IMR-90 (cell line): Measurements from ENCODE around the gene FKBP10. TPM values are rescaled to one million over a fixed set of nuclear protein-coding genes. Genes with fewer than 3 reads are reported as not detected.

Experiments used
- ATAC-seq: fragments of 200-7000 bp; cut with Tn5 transposase; 2 replicates; pipeline ENCODE4 v1.9.1; 2020; ENCODE audit warnings: low read depth, mild to moderate bottlenecking, moderate library complexity
- BruUV-seq: library from RNA; stranded (reverse); fragments of 400-500 nt; replicated peaks from 2 replicates; lab custom pipeline; 2021; lab: Mats Ljungman, UMichigan
- CTCF ChIA-PET: fragments of 300-600 bp; formaldehyde crosslinking; extraction: SDS; loops from one replicate; lab custom pipeline; 2021; ENCODE audit warnings: antibody characterized with exemption; lab: Yijun Ruan, JAX
- POLR2A ChIA-PET: fragments of 300-600 bp; sonication (Branson Sonifier 250); formaldehyde crosslinking; loops from one replicate; lab custom pipeline; 2022; ENCODE audit warnings: antibody characterized with exemption; ENCODE audit not compliant: unreplicated experiment; lab: Charles Lee
- DNase-seq: peaks from one replicate; pipeline ENCODE4 v3.0.0; 2013
- H2AFZ ChIP-seq: replicated peaks from 2 replicates; pipeline ENCODE3; 2013; ENCODE audit warnings: low read length, mild to moderate bottlenecking; ENCODE audit not compliant: poor library complexity
- H2AK5ac ChIP-seq: 2 replicates; pipeline ENCODE4 v1.6.1; 2013; ENCODE audit warnings: low read depth, low read length, inconsistent platforms
- H2AK9ac ChIP-seq: replicated peaks from 2 replicates; pipeline ENCODE3; 2013; ENCODE audit warnings: mild to moderate bottlenecking, low read depth, low read length, moderate library complexity; ENCODE audit not compliant: poor library complexity
- H2BK120ac ChIP-seq: 2 replicates; pipeline ENCODE4 v1.6.1; 2013; ENCODE audit warnings: low read depth, low read length, inconsistent platforms
- H2BK15ac ChIP-seq: 3 replicates; pipeline ENCODE4 v1.6.1; 2013; ENCODE audit warnings: low read depth, low read length, inconsistent platforms
- H2BK20ac ChIP-seq: 2 replicates; pipeline ENCODE4 v1.6.1; 2013; ENCODE audit warnings: low read depth, mild to moderate bottlenecking, inconsistent platforms, low read length, moderate library complexity
- H2BK5ac ChIP-seq: 2 replicates; pipeline ENCODE4 v1.6.1; 2013; ENCODE audit warnings: mild to moderate bottlenecking, low read depth, low read length, inconsistent platforms; ENCODE audit not compliant: poor library complexity, severe bottlenecking
- H3K14ac ChIP-seq: replicated peaks from 2 replicates; pipeline ENCODE4 v1.6.1; 2013; ENCODE audit warnings: low read depth, low read length, inconsistent platforms
- H3K18ac ChIP-seq: 2 replicates; pipeline ENCODE4 v1.6.1; 2013; ENCODE audit warnings: low read depth, low read length, control low read depth
- H3K23ac ChIP-seq: 2 replicates; pipeline ENCODE4 v1.6.1; 2013; ENCODE audit warnings: low read depth, low read length, inconsistent platforms
- H3K27ac ChIP-seq: 2 replicates; pipeline ENCODE4 v1.5.1; 2013; ENCODE audit warnings: mild to moderate bottlenecking, control low read depth, low read length; ENCODE audit not compliant: insufficient read depth
- H3K27me3 ChIP-seq: 2 replicates; pipeline ENCODE4 v1.6.1; 2013; ENCODE audit warnings: low read length; ENCODE audit not compliant: control insufficient read depth, insufficient read depth
- H3K36me3 ChIP-seq: 2 replicates; pipeline ENCODE4 v1.6.1; 2013; ENCODE audit warnings: low read length, mixed read lengths; ENCODE audit not compliant: control insufficient read depth, insufficient read depth
- H3K4ac ChIP-seq: 2 replicates; pipeline ENCODE4 v1.6.1; 2013; ENCODE audit warnings: low read depth, low read length, inconsistent platforms
- H3K4me1 ChIP-seq: 2 replicates; pipeline ENCODE4 v1.6.1; 2013; ENCODE audit warnings: low read length, mixed read lengths; ENCODE audit not compliant: control insufficient read depth, insufficient read depth
- H3K4me2 ChIP-seq: 2 replicates; pipeline ENCODE4 v1.6.1; 2013; ENCODE audit warnings: low read depth, mild to moderate bottlenecking, control low read depth, low read length, moderate library complexity
- H3K4me3 ChIP-seq: 2 replicates; pipeline ENCODE4 v1.5.1; 2013; ENCODE audit warnings: low read depth, mild to moderate bottlenecking, control low read depth, low read length, moderate library complexity; ENCODE audit not compliant: insufficient read depth
- H3K56ac ChIP-seq: 2 replicates; pipeline ENCODE4 v1.6.1; 2013; ENCODE audit warnings: low read length, inconsistent platforms; ENCODE audit not compliant: insufficient read depth; ENCODE audit errors: extremely low read depth
- H3K79me1 ChIP-seq, 2 experiments: 2 replicates each; pipeline ENCODE4 v1.6.1; 2013; ENCODE audit warnings: low read length in 2 of 2, inconsistent platforms in 1 of 2, low read depth in 1 of 2
- H3K9ac ChIP-seq: 2 replicates; pipeline ENCODE4 v1.6.1; 2013; ENCODE audit warnings: low read depth, low read length, control low read depth
- H3K9me1 ChIP-seq: 2 replicates; pipeline ENCODE4 v1.6.1; 2013; ENCODE audit warnings: low read length, inconsistent platforms; ENCODE audit not compliant: insufficient read depth
- H3K9me3 ChIP-seq: 2 replicates; pipeline ENCODE4 v1.6.1; 2013; ENCODE audit warnings: low read length; ENCODE audit not compliant: control insufficient read depth, insufficient read depth
- H4K20me1 ChIP-seq: 2 replicates; pipeline ENCODE4 v1.6.1; 2013; ENCODE audit warnings: low read length, inconsistent platforms; ENCODE audit not compliant: insufficient read depth
- H4K5ac ChIP-seq: 2 replicates; pipeline ENCODE4 v1.6.1; 2013; ENCODE audit warnings: mild to moderate bottlenecking, low read depth, low read length, control low read depth
- H4K8ac ChIP-seq, 2 experiments: 2 replicates each; pipeline ENCODE4 v1.6.1; 2013; ENCODE audit warnings: low read depth in 2 of 2, low read length in 2 of 2, control low read depth in 1 of 2, inconsistent platforms in 1 of 2
- H4K91ac ChIP-seq: 2 replicates; pipeline ENCODE4 v1.6.1; 2013; ENCODE audit warnings: low read depth, low read length, inconsistent platforms; ENCODE audit not compliant: insufficient read depth
- BHLHE40 ChIP-seq: fragments of 150-350 bp; IDR thresholded peaks from 2 replicates; pipeline ENCODE4 v1.6.1; 2016; ENCODE audit warnings: mild to moderate bottlenecking, low read depth, low read length
- CEBPB ChIP-seq: IDR thresholded peaks from 2 replicates; pipeline ENCODE4 v1.6.1; 2012; ENCODE audit warnings: low read depth, low read length, improper control_type of control experiment
- MAFK ChIP-seq: IDR thresholded peaks from 2 replicates; pipeline ENCODE4 v1.6.1; 2012; ENCODE audit warnings: low read depth, low read length, improper control_type of control experiment
- MAZ ChIP-seq: IDR thresholded peaks from 2 replicates; pipeline ENCODE4 v1.6.1; 2012; ENCODE audit warnings: low read depth, mild to moderate bottlenecking, low read length, improper control_type of control experiment, moderate library complexity, borderline replicate concordance
- MXI1 ChIP-seq: IDR thresholded peaks from 2 replicates; pipeline ENCODE4 v1.6.1; 2012; ENCODE audit warnings: low read depth, mild to moderate bottlenecking, low read length, moderate library complexity, borderline replicate concordance
- NFE2L2 ChIP-seq: fragments of 150-350 bp; IDR thresholded peaks from 2 replicates; pipeline ENCODE4 v1.6.1; 2016; ENCODE audit warnings: low read depth, mild to moderate bottlenecking, low read length
- POLR2A ChIP-seq: IDR thresholded peaks from 2 replicates; pipeline ENCODE4 v1.6.1; 2012; ENCODE audit warnings: mild to moderate bottlenecking, low read depth, low read length
- RAD21 ChIP-seq: IDR thresholded peaks from 2 replicates; pipeline ENCODE4 v1.6.1; 2012; ENCODE audit warnings: low read length, improper control_type of control experiment
- RFX5 ChIP-seq: IDR thresholded peaks from 2 replicates; pipeline ENCODE4 v1.8.0; 2012; ENCODE audit warnings: low read depth, mild to moderate bottlenecking, low read length, moderate library complexity
- SMC3 ChIP-seq: fragments of 150-350 bp; IDR thresholded peaks from 2 replicates; pipeline ENCODE4 v1.6.1; 2016; ENCODE audit warnings: low read depth, mild to moderate bottlenecking, antibody characterized with exemption, low read length, moderate library complexity
- WGBS, 2 experiments: methylation state at CpG; one replicate each; pipeline versions ENCODE4 v1.1.5 to v1.1.7; 2013; ENCODE audit warnings: missing lambda C conversion rate in 2 of 2; ENCODE audit not compliant: insufficient read length in 1 of 2; ENCODE audit errors: extremely low coverage in 2 of 2; 5-methylcytosine and 5-hydroxymethylcytosine counted together
- dilution Hi-C: fragments of 300-500 bp; cut with HindIII; formaldehyde crosslinking; loops from one replicate; pipeline ENCODE4 v1.14.3; 2018; ENCODE audit warnings: low sequenced_read_pairs; ENCODE audit not compliant: unreplicated experiment
- in situ Hi-C: fragments of 300-500 bp; cut with MboI; formaldehyde crosslinking; loops from 3 replicates; pipeline ENCODE4 v1.14.3; 2019; ENCODE audit warnings: low sequenced_read_pairs, inconsistent platforms, mixed read lengths
- intact Hi-C: fragments of 100-400 bp; cut with micrococcal nuclease; formaldehyde crosslinking; loops from 2 replicates; pipeline ENCODE4 v1.10.0; 2022
- polyA plus RNA-seq, 3 experiments: library from polyadenylated mRNA; depleted of rRNA; stranded (reverse); fragments of >200 nt; gene quantifications; 2 replicates each; pipeline ENCODE4 v1.2.3, GENCODE V29; 2012; ENCODE audit warnings: low replicate concordance in 1 of 3
- total RNA-seq: library from RNA; depleted of rRNA; stranded (reverse); fragments of >200 nt; gene quantifications from 2 replicates; pipeline ENCODE4 v1.2.3, GENCODE V29; 2012
- TF ChIP-seq, protein P1 (sequence below): fragments of 150-350 bp; IDR thresholded peaks from 2 replicates; pipeline ENCODE4 v1.6.1; 2016; ENCODE audit warnings: low read depth, mild to moderate bottlenecking, low read length, moderate library complexity, borderline replicate concordance
- TF ChIP-seq, protein P2 (sequence below): conservative IDR thresholded peaks from 2 replicates; pipeline ENCODE4 v1.5.1; 2012; ENCODE audit warnings: mild to moderate bottlenecking, low read depth, low read length, improper control_type of control experiment
- TF ChIP-seq, protein P3 (sequence below): fragments of 150-350 bp; IDR thresholded peaks from 2 replicates; pipeline ENCODE4 v1.6.1; 2017; ENCODE audit warnings: mild to moderate bottlenecking, antibody characterized with exemption, low read length, low read depth

The FKBP10 gene
- total and polyA plus RNA-seq, 2 of the 4 experiments (the other 2 are of a cell fraction), result 170 to 984 TPM

DNA sequence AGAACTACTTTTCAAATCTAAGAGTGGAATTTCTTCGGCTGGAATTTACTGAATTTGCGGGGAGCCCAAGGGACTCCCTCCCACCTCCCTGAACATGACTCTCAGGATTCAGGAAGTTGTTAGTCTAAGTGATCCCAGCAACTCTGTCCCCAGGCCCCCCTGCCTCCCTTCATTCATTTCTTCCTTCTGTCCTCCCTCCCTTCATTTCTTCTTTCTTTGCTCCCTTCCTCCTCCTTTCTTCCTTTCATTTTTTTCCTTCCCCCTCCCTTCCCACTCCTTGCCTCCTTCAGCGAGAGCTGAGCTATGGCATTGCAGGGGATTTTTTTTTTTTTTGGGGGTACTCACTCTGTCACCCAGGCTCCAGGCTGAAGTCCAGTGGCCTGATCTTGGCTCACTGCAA lies 15.4 kb upstream of the FKBP10 start:
- intact Hi-C loops, result no loop called here
- H3K14ac ChIP-seq, result no peak overlapping the region
- dilution Hi-C loops, result no loop called here
- H3K56ac ChIP-seq, result no peak overlapping the region
- H4K91ac ChIP-seq, result no peak overlapping the region
- POLR2A ChIA-PET, result no interaction called here
- no peak overlapping the region for H2BK120ac ChIP-seq
- H3K9me1 ChIP-seq, result peaks cover 8% of the 10 kb centered on the region
- no peak overlapping the region for H2BK20ac ChIP-seq
- no peaks in the 10 kb centered on the region for H3K9me3 ChIP-seq
- H4K20me1 ChIP-seq, result no peaks in the 10 kb centered on the region
- H2AFZ ChIP-seq, result no peak overlapping the region
- no peak for ATAC-seq
- peaks cover 32% of the 10 kb centered on the region for H3K4me1 ChIP-seq
- no peak overlapping the region for H2BK15ac ChIP-seq
- H2AK9ac ChIP-seq, result no peak overlapping the region
- H4K8ac ChIP-seq, result no peak overlapping the region
- no peak for DNase-seq
- in situ Hi-C loops, result no loop called here
- CTCF ChIA-PET, result interaction anchor here (0.6 kb wide), 1 partner anchor 113 kb away, joined by 4 read pairs; no protein-coding TSS in a partner anchor
- H3K79me1 ChIP-seq, result no peaks in the 10 kb centered on the region; a peak in 1 of 4 replicates
- H3K4ac ChIP-seq, result no peak overlapping the region
- no peaks in the 10 kb centered on the region for H3K27me3 ChIP-seq
- H3K9ac ChIP-seq, result no peak overlapping the region
- peaks cover 2% of the 10 kb centered on the region; the same call in 1 of the 2 replicates for H3K36me3 ChIP-seq
- no peak for TF ChIP-seq RFX5
- no peak for TF ChIP-seq MAFK
- TF ChIP-seq POLR2A, result no peak
- TF ChIP-seq, protein P1, sequence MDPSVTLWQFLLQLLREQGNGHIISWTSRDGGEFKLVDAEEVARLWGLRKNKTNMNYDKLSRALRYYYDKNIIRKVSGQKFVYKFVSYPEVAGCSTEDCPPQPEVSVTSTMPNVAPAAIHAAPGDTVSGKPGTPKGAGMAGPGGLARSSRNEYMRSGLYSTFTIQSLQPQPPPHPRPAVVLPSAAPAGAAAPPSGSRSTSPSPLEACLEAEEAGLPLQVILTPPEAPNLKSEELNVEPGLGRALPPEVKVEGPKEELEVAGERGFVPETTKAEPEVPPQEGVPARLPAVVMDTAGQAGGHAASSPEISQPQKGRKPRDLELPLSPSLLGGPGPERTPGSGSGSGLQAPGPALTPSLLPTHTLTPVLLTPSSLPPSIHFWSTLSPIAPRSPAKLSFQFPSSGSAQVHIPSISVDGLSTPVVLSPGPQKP, result no peak
- no peak for TF ChIP-seq SMC3
- TF ChIP-seq, protein P2, sequence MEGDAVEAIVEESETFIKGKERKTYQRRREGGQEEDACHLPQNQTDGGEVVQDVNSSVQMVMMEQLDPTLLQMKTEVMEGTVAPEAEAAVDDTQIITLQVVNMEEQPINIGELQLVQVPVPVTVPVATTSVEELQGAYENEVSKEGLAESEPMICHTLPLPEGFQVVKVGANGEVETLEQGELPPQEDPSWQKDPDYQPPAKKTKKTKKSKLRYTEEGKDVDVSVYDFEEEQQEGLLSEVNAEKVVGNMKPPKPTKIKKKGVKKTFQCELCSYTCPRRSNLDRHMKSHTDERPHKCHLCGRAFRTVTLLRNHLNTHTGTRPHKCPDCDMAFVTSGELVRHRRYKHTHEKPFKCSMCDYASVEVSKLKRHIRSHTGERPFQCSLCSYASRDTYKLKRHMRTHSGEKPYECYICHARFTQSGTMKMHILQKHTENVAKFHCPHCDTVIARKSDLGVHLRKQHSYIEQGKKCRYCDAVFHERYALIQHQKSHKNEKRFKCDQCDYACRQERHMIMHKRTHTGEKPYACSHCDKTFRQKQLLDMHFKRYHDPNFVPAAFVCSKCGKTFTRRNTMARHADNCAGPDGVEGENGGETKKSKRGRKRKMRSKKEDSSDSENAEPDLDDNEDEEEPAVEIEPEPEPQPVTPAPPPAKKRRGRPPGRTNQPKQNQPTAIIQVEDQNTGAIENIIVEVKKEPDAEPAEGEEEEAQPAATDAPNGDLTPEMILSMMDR, result no peak
- no peak for TF ChIP-seq CEBPB
- TF ChIP-seq MXI1, result no peak
- TF ChIP-seq NFE2L2, result no peak
- TF ChIP-seq, protein P3, sequence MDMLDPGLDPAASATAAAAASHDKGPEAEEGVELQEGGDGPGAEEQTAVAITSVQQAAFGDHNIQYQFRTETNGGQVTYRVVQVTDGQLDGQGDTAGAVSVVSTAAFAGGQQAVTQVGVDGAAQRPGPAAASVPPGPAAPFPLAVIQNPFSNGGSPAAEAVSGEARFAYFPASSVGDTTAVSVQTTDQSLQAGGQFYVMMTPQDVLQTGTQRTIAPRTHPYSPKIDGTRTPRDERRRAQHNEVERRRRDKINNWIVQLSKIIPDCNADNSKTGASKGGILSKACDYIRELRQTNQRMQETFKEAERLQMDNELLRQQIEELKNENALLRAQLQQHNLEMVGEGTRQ, result no peak
- no peak for TF ChIP-seq RAD21
- TF ChIP-seq BHLHE40, result no peak
- TF ChIP-seq MAZ, result no peak
- H3K4me2 ChIP-seq, result no peak overlapping the region
- H2BK5ac ChIP-seq, result no peak overlapping the region
- H2AK5ac ChIP-seq, result peak overlapping the region; percentile 7; the same call in 1 of the 2 replicates
- H3K4me3 ChIP-seq, result no peak overlapping the region
- H3K27ac ChIP-seq, result no peak overlapping the region
- WGBS, 2 experiments, result 89% methylated on average over 2 of the region's 3 CpGs; no CpG with 5 or more reads in 1 of the 2 experiments
- H4K5ac ChIP-seq, result no peak overlapping the region
- no peak overlapping the region for H3K18ac ChIP-seq
- H3K23ac ChIP-seq, result no peak overlapping the region
- BruUV-seq, result no TSS peak
